Left hindlimb (tissue), 1 donor: ENCODE results near the gene RBM20.
"Not testable (repeated sequence)": the region's sequence is repeated elsewhere in the genome, so short reads cannot be mapped to it uniquely, and the experiment has no call there.

ENCODE experiments used
- DNase-seq: peaks from one replicate; pipeline ENCODE4 v3.0.0-alpha.2; 2018

The RBM20 gene

GRCh38 chr10:110706690-110707098, 62.6 kb downstream of the RBM20 start:
- DNase-seq = no peak

DNA sequence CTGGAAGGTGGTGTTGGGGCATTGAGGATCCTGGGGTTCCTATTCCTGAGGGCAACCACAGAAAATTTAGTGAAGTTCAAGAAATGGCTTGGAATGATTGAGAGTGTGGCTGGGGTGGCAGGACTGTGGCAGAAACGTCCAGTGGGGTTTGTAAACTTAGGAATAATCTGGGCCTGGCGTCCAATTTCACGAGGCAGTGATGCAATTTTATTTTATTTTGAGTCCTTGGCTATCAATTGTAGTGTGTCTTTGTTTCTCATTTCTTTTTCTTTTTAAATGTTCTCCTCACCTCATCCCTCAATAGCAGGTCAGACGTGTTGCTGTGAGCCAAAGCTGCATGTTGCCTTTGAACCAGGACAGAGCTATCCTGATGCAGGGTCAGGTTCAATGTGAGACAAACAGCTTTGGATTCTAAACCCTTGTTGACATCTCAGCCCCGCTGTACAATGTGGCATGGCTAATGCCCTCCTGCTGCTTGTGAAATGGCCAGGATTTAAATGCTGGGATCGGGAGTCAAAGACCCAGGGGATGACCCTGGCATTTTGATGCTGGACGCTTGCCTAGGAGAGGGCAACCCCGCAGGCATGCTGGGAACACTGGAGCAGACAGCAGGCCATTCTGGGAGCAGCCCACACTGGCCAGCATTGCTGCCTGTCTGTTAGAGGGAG, 64.8 kb downstream of the RBM20 start:
- no peak for DNase-seq

- no peak for DNase-seq
Measured at GRCh38 chr10:110709444-110709828, 65.3 kb downstream of the RBM20 start.

- DNase-seq = no peak
Measured at GRCh38 chr10:110709964-110710587, 65.9 kb downstream of the RBM20 start.

GRCh38 chr10:110710621-110711020, 66.5 kb downstream of the RBM20 start:
- DNase-seq = no peak

DNA sequence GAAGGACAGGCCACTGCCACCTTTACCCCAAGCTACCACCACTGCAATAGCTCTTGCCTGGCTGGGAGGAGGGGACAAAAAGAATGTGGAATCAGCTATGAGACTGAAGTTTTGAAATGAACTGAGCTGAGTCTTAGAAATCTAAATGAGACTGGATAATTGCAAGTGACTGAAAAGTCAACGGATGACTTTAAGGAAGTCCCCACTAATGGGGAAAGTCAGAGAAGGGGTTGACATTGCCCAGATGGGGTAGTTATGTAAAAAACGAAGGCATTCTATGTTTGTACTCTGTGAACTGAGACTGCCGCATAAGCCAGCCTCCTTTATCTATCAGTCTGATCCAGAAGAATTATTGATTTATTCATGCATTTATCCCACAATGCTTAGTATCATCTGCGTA, 67.2 kb downstream of the RBM20 start:
- DNase-seq = no peak

GRCh38 chr10:110714356-110714755, 70.2 kb downstream of the RBM20 start:
- no peak for DNase-seq

- no peak for DNase-seq
Measured at GRCh38 chr10:110717781-110718589, 73.8 kb downstream of the RBM20 start.

DNA sequence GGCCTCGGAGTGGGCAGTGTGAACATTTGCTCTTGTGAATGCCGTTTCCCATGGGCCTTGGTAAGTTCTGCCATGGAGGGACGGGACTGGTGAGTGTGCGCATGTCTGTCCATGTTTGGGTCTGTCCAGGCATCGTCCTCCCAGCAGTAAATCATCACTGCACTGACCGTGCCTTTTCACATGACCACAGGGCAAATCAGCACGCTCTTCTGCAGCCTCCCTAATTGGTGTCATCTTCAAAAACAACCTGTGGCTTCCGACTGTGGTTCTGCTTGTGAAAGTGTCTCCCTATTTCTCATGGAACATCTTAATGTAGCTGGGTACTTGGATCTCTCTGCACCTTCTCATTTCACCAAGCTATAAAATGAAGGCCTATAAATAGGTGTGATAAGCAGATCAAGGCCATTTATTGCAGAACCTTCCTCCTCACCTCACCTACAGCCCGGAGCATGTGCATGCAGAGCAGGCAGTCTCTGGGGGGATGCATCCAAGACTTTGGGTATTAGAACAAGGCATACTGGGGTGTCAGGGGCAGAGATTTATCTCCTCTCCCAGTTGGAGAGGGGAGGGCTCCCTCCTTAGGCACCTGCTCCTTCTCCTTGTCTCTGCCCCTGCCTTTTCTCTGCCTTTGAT, 77.4 kb downstream of the RBM20 start:
- no peak for DNase-seq

DNA sequence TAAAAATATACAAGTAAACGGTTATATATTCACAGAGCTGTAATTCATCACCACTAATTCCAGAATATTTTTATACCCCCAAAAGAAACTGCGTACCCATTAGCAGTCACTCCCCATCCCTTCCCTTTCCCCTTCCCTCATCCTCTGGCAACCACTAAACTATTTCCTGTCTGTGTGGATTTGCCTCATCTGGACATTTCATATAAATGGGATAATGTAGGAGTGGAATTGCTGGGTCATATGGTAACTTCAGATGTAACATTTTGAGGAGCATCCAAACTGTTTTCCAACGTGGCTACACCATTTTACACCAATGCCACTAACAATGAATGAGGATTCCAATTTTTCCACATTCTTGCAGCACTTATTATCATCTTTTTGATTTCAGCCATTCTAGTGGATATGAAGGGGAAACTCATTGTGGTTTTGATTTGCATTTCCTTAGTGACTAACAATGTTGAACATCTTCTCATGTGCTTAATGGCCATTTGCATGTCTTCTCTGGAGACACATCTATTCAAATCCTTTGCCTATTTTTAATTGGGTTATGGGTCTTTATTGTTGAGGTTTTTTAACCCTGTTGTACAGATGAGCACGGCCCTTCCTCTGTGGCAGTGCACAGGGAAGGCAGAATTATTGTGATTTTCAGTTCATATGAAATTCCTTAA, 79.2 kb downstream of the RBM20 start:
- DNase-seq = no peak

DNA sequence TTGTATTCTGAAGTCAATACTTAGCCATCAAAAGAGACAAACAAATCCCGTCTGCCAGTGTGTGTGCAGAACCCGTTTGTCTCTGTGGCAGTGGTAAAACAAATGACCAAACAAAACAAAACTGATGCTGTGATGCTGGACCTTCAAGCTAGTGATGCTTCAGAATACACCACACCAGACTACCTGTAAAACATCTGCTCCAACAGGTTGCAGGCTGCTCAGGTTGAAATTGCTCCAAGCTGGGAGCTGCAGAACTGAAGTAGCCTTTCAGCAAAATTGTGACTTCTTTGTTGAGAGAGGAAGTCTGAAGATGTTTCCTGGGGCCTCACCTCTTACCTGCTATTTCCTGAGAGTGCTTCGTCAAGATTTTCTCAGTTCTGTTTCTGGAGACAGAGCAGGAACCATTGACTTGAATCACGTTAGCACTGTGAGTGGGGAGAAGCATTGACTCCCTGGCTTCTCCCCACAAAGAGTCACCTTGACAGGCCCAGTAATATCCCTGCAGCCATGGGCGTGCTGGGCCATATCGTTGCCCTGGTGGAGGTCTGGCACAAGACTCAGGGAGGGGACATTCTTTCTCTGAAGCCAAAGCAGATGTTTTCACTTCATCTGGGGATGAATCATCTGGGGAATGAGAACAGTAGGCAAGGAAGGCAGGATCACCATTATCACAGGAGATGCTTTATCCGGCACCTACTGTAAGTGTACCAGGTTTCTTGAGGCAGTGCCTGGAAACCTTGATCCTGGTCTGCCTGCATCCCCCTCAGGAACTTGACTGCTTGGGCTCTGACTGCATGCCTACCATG, 80.2 kb downstream of the RBM20 start:
- no peak for DNase-seq

- no peak for DNase-seq
Measured at GRCh38 chr10:110724937-110725336, 80.8 kb downstream of the RBM20 start.

GRCh38 chr10:110725801-110726630, 81.9 kb downstream of the RBM20 start:
- no peak for DNase-seq

DNA sequence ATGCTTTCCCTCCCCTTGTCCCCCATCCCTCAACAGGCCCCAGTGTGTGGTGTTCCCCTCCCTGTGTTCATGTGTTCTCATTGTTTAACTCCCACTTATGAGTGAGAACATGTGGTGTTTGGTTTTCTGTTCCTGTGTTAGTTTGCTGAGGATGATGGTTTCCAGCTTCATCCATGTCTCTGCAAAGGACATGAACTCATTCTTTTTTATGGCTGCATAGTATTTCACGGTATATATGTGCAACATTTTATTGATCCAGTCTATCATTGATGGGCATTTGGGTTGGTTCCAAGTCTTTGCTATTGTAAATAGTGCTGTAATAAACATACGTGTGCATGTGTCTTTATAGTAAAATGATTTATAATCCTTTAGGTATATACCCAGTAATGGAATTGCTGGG, 83.6 kb downstream of the RBM20 start:
- DNase-seq = not testable (repeated sequence)

GRCh38 chr10:110730345-110731050, 86.4 kb downstream of the RBM20 start:
- no peak for DNase-seq

DNA sequence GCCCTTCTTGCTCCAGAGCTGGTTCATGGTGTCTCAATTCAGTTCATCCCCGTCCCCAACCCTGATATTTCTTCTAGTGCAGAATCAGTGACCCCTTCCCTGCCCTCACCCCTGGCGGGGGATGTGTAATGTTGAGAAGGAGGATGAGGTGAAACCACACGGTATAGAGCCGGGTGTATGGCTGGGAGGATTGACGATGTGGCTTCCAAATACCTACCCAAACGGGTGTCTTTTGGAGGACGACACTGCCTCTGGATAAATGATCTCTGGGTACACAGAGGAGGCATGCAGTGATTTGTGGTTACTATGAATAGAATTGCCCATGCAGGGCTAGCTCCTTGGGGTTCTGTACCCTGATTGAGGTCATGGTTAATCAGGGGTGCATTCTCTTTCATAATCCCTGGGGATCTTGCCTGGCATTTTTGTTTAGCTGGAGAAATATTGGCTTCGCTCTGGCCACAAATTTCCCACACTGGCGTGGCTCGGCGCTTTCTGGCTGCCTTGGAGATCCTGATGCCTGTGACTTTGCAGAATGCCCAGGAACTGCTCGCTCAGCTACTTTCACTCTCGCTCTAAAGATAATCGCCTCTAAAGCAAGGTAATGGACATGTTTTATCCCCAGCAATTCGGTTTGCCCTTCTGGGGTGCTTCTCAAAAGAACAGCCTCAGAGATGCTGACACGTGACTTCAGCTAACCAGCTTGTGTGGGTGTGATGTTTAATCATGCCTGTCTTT, 89.2 kb downstream of the RBM20 start:
- no peak for DNase-seq

DNA sequence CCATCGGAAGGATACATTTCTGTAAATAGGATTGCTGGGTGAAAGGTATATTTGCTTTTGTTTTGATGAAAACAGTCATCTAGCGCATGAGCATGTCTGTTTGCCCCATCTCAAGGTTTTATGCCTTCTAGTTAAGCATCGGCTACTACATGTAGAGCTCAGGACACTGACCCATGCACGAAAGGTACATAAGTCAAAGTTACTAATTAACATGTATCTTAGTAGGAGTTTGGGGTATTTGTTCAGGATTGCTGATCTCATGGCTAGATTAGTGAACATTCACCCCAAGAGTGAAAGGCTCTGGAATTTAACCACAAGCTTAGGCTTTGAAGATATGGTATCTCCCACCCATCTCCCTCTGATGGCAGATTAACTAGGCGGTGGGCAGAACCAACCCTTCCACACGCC, 91.5 kb downstream of the RBM20 start:
- no peak for DNase-seq

DNA sequence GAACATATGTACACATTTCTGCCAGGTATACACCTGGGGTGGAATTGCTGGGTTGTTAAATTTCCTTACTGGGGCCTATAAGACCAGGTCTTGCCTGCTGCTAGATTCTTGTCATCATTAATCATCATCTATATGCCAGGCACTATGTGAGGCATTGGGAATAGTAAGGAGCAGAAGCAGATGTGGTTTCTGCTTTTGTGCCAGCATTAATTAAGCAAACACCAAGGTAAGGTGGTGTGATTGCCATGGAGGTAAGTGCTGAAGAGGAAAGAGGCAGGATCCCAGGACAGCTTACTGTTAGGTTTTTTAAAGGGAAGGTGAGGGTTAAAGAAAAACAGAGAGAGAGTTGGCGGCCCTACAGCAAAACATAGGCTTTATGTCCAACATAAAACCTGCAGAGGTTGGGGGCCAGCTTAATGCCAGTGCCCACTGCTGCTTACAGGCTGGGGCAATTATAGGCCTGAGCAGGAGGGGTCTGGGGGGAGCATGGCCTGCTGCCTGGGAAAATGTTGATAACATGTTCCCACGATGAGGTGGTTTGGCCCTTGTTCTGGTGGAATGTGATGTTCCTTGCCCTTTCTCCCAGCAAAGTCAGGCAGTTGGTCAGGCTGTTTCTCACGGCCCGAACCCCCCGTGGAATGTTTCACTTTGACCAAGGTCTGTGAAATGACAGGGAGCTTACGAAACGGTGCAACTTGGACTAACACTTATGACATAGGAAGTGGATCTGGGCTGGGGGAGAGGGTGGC, 93.9 kb downstream of the RBM20 start:
- DNase-seq = no peak

- DNase-seq = no peak
Measured at GRCh38 chr10:110739811-110740271, 95.7 kb downstream of the RBM20 start.
